GM21515 (cell line): Measurements from ENCODE around the gene ZC2HC1B.
"Not testable (repeated sequence)": the region's sequence is repeated elsewhere in the genome, so short reads cannot be mapped to it uniquely, and the experiment has no call there.

Source experiments
- ATAC-seq: cut with Tn5 transposase; IDR thresholded peaks from one replicate; pipeline ENCODE4 v1.9.1; 2021; ENCODE audit not compliant: unreplicated experiment

The ZC2HC1B gene

DNA sequence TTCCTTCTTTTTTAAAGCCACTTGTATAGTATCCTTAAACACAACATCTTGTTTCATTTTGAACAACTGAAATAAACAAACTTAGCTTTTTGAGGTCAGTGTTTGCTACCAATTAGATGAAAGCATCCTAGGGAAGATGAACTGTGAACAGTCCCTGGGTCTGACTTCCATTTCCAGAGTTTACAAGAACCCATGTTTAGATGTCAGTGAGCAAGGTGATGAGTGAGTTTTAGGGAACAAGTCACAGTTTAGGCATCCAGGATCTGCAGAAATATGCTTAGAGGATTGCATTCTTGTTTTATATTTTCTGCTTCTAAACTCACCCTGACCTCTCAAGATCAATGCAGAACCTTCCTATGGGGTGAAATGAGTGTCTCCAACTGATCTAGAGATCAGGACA lies 3.0 kb downstream of the ZC2HC1B start:
- no peak for ATAC-seq

DNA sequence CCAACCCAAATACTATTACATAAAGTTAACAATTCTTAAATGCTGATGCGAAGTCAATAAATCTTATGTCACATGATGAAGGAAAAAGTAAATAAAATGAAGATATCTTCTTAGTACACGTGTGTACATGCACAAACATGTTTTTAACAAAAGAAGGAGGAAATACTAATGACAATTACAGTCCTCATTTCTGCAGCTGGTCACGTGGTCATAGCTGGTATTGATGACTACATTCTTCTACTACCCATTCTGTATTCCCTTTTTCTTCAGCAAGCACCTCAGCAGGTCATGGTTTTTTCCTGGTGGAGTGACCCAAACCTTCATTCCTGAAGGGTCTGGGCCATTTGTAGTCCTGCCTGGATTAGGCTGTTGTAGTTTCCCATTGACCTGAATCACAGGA lies 4.5 kb downstream of the ZC2HC1B start:
- ATAC-seq: not testable (repeated sequence)

DNA sequence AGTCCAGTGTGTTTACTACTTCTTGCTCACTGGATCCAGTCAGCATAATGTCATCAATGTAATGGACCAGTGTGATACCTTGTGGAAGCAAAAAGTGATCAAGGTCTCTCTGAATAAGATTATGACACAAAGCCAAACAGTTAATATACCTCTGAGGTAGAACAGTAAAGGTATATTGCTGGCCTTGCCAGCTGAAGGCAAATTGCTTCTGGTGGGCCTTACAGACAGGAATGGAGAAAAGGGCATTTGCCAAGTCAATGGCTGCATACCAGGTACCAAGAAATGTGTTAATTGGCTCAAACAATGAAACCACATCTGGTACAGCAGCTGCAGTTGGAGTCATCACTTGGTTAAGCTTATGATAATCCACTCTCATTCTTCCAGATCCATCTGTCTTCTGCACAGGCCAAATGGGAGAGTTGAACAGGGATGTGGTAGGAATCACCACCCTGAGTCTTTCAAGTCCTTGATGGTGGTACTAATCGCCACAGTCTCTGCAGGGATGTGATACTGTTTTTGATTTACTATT lies 7.0 kb downstream of the ZC2HC1B start:
- ATAC-seq: not testable (repeated sequence)

DNA sequence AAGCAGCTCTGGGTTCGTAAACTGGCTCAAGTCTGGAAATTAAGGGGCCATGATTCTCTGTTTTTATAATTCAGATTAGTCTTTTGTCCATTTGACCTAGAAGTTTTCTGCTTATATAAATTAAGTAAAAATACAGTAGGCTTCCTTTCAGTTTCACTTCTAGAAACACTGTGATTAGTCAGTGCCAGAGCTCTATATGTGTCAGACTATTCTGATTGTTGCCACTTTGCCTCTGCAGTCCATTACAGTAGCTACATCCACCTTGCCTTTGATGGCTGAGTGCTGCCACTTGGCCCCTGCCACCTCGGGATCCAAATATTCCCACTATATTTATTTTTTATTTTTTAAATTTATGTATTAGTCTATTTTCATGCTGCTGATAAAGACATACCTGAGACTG lies 7.9 kb downstream of the ZC2HC1B start:
- ATAC-seq: peak; percentile 85

DNA sequence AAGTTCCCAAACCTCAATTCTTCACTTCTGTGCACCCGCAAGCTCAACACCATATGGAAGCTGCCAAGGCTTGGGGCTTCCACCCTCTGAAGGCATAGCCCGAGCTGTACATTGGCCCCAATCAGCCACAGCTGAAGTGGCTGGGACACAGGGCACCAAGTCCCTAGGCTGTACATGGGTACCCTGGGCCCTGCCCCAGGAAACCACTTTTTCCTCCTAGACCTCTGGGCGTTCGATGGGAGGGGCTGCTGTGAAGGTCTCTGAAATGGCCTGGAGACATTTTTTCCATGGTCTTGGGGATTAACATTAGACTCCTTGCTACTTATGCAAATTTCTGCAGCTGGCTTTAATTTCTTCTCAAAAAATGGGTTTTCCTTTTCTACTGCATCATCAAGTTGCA lies 9.3 kb downstream of the ZC2HC1B start:
- not testable (repeated sequence) for ATAC-seq

DNA sequence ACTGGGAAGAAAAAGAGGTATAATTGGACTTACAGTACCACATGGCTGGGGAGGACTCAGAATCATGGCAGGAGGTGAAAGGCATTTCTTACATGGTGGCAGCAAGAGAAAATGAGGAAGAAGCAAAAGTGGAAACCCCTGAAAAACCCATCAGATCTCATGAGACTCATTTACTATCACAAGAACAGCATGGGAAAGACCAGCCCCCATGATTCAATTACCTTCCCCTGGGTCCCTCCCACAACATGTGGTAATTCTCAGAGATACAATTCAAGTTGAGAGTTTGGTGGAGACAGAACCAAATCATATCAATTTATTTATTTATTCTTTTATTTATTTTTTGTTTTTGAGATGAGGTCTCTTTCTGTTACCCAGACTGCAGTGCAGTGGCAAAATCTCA lies 10.2 kb downstream of the ZC2HC1B start:
- not testable (repeated sequence) for ATAC-seq

DNA sequence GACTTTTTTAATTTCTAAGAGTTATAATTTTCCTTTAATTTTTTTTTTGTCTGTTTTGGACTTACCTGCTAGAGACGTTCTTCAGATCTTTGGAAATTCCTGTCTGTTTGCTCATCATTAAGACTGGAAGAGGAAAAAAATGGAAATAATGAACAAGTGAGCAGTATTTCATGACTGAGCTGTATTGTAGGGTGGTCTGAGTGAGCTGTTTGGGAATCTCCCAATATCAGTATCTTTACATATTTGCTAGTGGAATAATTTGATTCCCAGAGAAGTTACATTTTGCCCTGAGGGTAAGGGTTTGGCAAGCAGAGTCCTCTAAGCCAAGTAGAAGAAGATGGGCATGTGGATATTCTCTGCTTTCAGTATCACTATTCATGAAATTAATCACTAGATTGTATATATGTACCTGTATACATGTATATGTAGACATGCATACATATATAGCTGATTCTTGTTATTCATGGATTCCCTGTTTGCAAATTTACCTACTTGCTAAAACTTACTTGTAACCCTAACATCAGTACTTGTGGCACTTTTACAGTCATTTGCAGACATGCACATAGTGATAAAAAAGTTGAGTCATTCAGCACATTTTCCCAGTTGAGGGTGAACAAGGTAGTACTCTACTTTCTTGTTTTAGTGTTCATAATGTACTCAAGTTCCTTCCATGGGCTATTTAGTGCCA lies 13.5 kb downstream of the ZC2HC1B start:
- ATAC-seq: no peak

DNA sequence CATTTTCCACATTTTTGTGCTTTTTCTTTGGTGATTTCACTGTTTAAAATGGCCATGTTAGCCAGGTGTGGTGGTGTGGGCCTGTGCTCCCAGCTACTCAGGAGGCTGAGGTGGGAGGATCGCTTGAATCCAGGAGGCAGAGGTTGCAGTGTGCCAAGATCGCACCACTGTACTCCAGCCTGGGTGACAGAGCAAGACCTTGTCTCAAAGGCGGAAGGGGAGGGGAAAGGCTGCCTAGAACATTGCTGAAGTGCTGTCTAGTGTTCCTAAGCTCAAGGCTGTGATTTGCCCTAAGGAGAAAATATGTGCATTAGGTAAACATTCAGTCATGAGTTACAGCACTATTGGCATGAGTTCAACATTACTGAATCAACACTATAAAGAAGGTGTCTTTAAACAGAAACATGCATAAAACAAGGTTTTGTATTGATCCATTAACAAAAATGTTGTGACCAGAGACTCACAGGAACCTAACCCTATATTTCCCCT lies 14.0 kb downstream of the ZC2HC1B start:
- ATAC-seq: no peak

DNA sequence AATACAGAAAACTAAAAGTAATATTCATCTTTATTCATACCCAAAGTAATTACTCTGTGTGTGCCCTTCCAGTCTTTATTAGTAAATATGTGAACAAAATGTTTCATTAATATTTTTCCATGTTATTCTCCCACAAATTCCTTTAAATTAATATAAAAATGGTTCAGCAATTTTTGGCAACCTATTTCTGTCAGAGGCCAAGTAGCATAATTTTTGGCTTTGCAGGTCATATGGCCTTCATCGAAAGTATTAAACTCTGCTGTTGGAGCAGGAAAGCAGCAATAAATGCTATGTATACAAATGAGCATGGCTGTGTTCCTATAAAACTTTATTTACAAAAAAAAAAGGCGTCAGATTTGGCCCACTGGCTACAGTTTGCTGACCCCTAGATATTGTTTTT lies 16.1 kb downstream of the ZC2HC1B start:
- ATAC-seq: no peak

DNA sequence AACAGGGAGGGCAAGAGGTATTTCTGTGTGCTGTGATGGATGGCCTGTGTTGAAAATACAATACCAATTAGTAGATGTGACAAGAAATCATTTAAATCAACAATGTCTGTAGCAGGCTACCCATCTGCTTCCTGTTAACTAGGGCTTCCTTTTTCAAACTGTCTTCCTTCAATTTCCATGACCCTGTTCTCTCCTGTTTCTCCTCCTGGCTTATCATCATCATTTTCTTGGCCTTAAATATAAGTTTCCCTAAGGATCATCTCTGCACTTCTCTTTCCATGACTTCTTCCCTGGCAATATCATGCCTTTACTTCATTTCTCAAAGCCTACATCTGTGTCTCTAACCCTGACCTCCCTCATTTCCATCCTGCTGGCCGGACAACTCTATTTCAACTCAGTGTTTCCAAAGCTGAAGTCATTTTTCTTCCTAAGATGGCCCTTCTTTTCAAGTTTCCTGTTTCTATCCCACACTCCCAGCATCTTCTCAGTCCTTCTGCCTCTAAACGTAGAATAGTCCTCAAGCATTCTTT lies 18.2 kb downstream of the ZC2HC1B start:
- ATAC-seq: no peak

DNA sequence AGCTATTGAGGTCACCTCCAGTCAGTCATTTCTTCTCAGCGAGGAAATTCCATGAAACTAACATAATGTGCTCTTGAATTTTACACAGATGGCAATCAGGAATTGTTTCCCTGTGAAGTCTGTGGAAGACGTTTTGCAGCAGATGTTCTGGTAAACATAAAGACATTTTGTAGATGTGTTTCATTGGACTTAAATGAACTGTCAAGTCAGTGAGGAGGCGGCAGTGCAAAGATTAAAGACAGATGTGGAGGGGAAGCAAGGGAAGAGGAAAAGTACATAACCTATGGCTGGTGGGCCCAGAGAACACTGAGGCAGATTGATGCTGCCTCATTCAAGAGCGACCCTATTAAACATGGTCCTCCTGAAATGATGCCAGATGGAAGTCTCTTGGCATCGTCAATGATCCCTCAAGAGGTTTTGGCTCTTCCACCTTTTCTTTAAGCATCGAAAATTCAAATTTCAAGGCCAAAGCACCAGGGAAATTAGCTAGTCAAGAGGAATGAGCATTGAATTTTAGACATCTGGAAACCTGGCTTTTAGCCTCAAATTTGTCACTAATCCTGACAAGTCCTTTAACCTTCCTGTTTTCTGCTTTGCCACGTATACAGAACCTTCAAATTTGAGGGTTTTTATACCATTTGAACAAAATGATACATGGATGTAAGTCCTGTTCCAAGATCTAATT lies 20.1 kb downstream of the ZC2HC1B start:
- ATAC-seq: no peak

DNA sequence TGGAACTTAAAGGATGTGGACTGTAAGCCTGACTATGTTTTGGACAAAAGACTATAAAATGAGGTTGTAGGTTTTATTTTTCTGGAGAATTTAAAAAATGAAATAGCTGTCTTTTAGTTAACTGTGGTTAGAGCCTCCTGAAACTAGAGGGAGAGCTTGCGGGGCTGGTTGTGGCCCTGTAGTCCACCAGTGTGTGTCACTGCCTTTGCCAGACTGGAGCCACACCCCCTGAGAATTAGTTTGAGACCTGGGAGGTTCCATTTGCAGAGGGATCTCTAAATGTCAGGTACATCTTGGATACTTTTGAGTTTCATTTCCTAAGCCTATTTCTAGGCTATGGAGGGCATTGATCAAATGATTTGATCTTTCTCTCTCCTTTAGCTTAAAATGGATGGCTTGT lies 20.8 kb downstream of the ZC2HC1B start:
- ATAC-seq: no peak

DNA sequence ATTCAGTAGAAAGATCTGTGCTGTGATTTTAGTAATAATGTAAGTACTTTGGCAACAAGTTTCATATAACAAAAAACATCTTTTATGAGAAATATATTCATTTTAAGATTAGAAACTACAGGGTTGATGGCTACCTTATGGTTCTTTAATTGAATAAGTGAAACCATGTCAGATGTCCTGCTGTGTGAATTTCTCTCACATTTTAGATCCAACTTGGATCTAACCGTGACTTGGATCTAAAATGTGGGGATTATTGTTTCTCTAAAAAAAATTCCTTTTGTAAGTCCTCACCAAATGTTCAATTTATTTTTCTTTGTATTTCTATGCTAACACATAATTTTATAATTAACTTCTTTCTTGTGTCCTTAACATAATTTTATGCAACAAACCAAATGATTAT lies 30.4 kb downstream of the ZC2HC1B start:
- no peak for ATAC-seq

DNA sequence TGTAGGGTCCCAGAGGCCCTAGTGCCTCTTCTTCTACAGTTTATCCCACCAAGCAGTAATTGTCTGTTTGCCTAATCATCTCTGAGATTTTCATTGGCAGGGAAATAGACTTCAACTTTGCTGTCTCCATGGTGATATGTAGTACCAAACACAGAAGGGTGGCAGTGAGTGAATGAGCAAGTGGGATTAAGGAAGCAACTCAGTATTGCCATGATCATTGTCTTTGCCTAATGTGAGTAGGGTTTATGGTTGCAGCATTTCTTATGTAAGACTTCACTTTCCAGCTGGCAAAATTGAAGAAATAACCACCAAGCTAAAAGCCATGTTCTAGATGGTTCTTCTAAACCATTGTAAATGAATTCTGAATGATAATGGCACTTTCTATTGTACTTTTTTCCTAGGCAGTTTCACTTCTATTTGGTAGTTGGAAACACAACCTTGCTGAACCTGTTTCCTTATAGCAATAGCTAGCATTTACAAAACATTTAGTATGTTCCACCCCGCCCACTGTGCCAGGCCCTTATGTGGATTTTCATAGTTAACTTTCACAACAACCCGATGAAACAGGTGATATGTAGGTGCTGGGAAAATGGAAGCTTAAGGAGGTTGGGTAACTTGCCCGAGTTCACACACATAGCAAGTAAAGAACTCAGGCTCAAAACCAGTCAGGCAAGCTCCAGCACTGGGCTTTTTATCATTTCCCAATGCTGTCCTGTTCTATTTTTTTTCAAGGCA lies 32.0 kb downstream of the ZC2HC1B start:
- no peak for ATAC-seq

DNA sequence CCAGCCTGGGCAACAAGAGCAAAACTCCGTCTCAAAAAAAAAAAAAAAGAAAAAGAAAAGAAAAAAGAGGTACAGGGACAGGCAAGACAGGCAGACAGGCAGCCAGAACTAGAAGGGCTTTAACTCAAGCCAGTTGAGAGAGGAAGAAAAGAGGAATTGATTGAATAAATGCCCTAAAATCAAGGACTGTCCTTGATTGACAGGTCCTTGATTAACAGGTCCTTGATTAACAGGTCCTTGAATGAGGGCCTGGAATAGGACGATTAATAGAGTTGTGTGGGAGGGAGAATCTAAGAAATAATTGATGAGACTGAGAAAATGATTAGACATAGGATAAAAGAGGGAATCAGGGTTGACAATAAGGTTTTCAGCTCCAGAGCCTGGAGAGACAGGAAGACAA lies 36.1 kb downstream of the ZC2HC1B start:
- ATAC-seq: no peak

DNA sequence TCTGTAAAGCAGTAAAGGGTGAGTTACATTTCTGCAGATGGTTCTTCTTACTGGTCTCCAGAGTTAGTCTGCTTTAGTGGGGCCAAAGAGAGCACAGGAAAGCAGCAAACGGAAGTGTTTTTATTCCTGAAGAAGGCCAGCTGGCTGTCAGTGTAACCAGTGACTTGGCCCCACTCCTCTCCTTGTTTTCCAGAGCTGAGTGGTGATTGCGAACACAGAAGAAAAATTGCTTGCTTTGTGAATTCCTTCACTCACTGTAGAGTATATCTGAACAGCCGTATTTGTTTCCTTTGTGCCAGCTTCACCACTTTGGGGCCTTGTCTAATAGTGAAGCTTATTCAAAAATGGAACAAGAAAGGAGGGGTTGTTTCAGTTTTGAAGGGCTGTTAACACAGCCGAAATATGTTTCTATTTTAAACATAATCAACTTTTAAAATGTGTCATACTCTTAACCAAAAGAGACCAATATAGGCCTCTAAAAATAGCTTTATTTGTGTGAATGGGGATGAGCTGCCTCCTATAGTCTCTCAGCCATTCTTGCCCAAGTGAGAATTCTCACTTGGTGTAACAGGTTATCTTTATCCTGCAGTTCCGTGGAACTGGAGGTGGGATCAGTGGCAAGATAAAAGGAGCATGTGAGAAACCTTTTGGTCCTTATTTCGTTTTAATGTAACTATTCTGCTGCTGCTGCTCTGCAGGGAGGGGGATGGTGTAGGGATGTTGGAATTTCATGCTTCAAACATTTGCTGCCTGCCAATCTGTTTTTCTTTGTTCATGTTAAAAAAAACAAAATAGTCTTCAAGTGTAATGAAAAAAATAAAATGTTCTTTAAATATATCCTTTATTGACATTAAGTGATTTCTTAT lies 37.8 kb downstream of the ZC2HC1B start:
- ATAC-seq: peak; percentile 96

DNA sequence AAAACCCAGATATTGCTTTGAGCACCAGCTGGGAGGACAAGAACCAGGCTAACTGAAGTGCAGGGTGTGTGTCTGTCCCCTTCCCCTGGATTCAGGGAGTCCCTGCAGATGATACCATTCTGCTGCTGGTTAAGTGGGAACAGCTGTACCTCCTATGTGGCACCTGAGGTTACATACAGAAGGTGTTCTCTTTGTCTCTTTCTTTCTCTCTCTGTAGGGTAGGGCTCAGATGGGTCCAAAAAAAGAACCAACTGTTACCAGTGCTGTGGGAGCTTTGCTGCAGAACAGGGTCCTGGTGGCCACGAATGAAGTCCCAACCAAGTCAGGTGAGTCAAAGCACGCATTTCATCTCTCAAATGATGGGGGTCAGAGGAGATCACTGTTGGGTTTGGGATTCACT lies 38.6 kb downstream of the ZC2HC1B start:
- ATAC-seq: no peak

DNA sequence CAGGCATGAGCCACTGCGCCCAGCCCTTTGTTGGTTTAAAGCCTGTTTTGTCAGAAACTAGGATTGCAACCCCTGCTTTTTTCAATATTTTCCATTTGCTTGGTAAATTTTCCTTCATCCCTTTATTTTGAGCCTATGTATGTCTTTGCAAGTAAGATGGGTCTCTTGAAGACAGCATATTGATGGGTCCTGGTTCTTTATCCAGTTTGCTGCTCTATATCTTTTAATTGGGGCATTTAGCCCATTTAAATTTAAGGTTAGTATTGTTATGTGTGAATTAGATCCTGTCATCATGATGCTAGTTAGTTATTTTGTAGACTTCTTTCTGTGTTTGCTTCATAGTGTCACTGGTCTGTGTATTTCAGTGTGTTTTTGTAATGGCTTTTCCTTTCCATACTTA lies 46.8 kb downstream of the ZC2HC1B start:
- ATAC-seq: no peak

DNA sequence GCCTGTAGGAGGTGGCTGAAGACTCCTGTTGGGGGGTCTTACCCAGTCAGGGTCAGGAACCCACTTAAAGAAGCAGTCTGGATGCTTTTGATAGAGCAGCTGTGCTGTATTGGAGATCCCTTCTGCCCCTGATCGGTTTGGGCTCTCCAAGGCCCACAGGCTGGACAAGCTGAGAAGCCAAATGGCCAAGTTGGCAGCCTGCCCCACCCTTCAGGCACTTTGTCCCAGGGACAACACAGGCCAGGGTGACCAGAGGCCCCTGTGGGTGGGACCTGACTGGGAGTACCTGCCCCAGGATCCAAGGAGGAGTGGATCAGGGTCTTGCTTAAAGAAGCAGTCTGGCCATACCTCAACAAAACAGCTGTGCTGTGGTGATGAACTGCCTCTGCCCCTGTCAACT lies 48.4 kb downstream of the ZC2HC1B start:
- ATAC-seq: no peak

DNA sequence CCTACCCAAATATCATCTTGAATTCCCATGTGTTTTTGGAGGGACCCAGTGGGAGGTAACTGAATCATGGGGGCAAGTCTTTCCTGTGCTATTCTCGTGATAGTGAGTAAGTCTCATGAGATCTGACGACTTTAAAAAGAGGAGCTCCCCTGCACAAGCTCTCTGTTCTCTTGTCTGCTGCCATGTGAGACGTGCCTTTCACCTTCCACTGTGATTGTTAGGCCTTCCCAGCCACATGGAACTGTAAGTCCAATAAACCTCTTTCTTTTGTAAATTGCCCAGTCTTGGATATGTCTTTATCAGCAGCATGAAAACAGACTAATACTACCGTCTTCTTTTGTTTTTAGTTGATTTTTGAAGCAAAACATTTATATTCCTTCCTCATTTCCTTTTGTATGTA lies 52.8 kb downstream of the ZC2HC1B start:
- ATAC-seq: not testable (repeated sequence)

DNA sequence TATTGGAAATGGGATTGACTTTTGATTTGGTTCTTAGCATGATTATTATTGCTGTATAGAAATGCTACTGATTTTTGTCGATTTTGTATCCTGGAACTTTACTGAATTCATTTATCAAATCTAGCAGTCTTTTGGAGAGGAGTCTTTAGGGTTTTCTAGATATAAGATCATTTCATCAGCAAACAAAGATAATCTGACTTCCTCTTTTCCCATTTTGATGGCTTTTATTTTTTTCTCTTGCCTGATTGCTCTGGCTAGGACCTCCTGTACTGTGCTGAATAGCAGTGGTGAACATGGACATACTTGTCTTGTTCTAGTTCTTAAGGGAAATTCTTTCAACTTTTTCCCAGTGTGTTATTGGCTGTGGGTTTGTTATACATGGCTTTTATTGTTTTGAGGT lies 64.6 kb downstream of the ZC2HC1B start:
- ATAC-seq: no peak
